Measurements from ENCODE around the gene AGT.
A peak's percentile ranks its signal among the peaks of the same experiment; 100 is the strongest.

AGT gene

DNA sequence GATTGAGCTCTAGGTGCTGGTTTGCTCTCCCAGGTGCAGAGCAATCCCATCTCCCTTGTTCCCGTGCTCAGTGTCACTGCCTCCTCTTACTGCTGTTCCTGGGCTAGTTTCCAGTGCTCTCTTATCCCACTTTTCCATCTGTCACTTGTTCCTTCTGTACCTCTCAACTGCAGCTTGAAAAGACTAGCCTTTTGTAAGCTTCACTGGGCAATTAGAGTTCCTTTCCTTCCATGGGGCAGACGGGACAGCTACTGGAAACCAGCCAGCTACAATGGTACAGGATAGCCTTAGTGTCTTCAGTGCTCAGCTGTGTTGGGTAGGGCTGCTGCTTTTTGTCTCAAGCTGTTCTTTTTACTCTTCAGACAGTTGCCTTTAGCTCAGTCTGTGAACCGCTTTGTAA is 31.6 kb downstream of the AGT start:
- no peak for TF ChIP-seq SIN3A (IDR thresholded peaks at IDR 0.05; ENCODE audit: borderline replicate concordance, insufficient read depth, low read length)
- TF ChIP-seq FOXP2 (optimal IDR thresholded peaks at IDR 0.05; ENCODE audit: borderline replicate concordance, extremely low read depth, extremely low read length, insufficient read depth) = no peak
- no peak for TF ChIP-seq TAF1 (IDR thresholded peaks at IDR 0.05; ENCODE audit: borderline replicate concordance, insufficient read depth, low read length)
- TF ChIP-seq POLR2AphosphoS5 (IDR thresholded peaks at IDR 0.05; ENCODE audit: low read depth, low read length) = no peak
- TF ChIP-seq, protein P1, sequence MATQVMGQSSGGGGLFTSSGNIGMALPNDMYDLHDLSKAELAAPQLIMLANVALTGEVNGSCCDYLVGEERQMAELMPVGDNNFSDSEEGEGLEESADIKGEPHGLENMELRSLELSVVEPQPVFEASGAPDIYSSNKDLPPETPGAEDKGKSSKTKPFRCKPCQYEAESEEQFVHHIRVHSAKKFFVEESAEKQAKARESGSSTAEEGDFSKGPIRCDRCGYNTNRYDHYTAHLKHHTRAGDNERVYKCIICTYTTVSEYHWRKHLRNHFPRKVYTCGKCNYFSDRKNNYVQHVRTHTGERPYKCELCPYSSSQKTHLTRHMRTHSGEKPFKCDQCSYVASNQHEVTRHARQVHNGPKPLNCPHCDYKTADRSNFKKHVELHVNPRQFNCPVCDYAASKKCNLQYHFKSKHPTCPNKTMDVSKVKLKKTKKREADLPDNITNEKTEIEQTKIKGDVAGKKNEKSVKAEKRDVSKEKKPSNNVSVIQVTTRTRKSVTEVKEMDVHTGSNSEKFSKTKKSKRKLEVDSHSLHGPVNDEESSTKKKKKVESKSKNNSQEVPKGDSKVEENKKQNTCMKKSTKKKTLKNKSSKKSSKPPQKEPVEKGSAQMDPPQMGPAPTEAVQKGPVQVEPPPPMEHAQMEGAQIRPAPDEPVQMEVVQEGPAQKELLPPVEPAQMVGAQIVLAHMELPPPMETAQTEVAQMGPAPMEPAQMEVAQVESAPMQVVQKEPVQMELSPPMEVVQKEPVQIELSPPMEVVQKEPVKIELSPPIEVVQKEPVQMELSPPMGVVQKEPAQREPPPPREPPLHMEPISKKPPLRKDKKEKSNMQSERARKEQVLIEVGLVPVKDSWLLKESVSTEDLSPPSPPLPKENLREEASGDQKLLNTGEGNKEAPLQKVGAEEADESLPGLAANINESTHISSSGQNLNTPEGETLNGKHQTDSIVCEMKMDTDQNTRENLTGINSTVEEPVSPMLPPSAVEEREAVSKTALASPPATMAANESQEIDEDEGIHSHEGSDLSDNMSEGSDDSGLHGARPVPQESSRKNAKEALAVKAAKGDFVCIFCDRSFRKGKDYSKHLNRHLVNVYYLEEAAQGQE (IDR thresholded peaks at IDR 0.05; ENCODE audit: insufficient read depth in 1 of 2, low read depth in 2 of 2, low read length in 2 of 2) = no peak

DNA sequence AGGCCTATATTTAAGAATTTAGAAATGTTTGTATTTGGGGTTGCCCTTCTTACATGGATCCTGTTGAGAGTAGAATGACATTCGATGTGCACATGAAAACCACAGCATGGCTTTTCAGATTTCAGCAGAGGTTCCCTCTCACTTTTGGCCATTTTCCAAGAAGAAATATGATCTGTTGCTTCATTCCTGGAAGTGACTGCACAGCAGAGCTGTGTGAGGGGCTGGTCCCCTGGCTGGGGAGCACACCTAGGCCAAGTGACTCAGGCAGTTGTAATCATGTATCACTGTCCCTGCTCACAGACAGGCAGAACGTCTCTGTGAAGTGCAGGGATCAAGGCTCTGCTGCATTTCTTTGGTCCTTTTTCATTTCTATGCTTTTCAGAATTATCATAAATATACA is 32.3 kb downstream of the AGT start:
- no peak for TF ChIP-seq SIN3A (IDR thresholded peaks at IDR 0.05; ENCODE audit: borderline replicate concordance, insufficient read depth, low read length)
- TF ChIP-seq TAF1 (IDR thresholded peaks at IDR 0.05; ENCODE audit: borderline replicate concordance, insufficient read depth, low read length) = no peak
- no peak for TF ChIP-seq POLR2AphosphoS5 (IDR thresholded peaks at IDR 0.05; ENCODE audit: low read depth, low read length)
- TF ChIP-seq FOXP2 (optimal IDR thresholded peaks at IDR 0.05; ENCODE audit: borderline replicate concordance, extremely low read depth, extremely low read length, insufficient read depth) = peak; percentile 37
- TF ChIP-seq, protein P1 (IDR thresholded peaks at IDR 0.05; ENCODE audit: insufficient read depth in 1 of 2, low read depth in 2 of 2, low read length in 2 of 2) = no peak

DNA sequence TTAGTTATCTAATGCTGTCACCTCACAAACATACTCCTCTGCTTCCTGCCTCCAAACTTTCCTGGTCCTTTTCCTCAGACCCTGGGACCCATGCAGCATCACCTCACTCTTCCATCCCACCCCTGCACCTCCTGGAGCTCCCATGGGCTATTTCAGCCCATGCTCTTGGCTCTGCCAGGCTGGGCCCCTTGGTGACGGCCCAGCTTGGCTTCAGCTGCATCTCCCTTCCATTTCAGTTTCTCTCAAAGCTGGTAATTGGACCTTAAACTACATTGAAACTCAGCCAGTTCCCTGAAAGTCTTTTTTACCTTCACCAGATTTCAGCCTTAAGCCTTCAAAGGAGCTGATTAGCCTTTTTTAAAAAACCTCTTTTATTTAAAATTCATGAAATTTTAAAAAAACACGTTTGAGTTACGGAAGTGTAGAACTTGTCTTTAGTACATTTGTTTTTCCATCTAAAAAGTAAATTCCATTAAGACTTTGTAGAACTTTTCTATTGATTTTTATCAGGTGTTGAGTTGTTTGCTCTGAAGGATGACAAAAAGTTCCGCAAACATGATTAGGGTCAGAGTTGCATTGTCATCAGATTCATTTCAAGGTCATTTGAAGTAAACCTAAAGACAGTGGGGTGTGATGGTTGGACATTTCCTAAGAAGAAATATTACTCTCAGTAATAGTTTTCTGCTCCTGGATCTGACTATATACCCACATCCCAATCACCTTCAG is 33.5 kb downstream of the AGT start:
- TF ChIP-seq, protein P1 (IDR thresholded peaks at IDR 0.05; ENCODE audit: insufficient read depth in 1 of 2, low read depth in 2 of 2, low read length in 2 of 2) = no peak
- TF ChIP-seq SIN3A (IDR thresholded peaks at IDR 0.05; ENCODE audit: borderline replicate concordance, insufficient read depth, low read length) (no peak), FOXP2 (optimal IDR thresholded peaks at IDR 0.05; ENCODE audit: borderline replicate concordance, extremely low read depth, extremely low read length, insufficient read depth) (no peak), TAF1 (IDR thresholded peaks at IDR 0.05; ENCODE audit: borderline replicate concordance, insufficient read depth, low read length) (no peak), POLR2AphosphoS5 (IDR thresholded peaks at IDR 0.05; ENCODE audit: low read depth, low read length) (no peak)

DNA sequence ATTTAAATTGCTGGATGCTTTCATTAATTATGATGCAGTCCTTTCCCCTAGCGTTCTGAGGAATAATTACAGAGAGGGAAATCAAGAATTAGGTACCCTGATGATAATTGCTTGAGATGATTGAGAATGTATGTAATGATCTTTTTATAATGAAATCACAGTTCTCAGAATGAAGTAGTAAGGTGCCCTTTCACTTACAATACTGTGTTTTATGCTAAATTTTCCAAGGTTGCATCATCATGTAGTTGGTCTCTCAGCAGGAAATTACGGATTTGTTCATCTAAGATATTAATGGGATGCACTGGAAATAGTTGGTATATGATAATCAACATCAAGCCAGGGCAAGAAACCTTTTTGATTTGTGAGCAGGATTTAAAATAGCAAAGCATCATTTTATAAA is 34.1 kb downstream of the AGT start:
- TF ChIP-seq SIN3A (IDR thresholded peaks at IDR 0.05; ENCODE audit: borderline replicate concordance, insufficient read depth, low read length) (no peak), POLR2AphosphoS5 (IDR thresholded peaks at IDR 0.05; ENCODE audit: low read depth, low read length) (no peak), FOXP2 (optimal IDR thresholded peaks at IDR 0.05; ENCODE audit: borderline replicate concordance, extremely low read depth, extremely low read length, insufficient read depth) (no peak)
- TF ChIP-seq, protein P1 (IDR thresholded peaks at IDR 0.05; ENCODE audit: insufficient read depth in 1 of 2, low read depth in 2 of 2, low read length in 2 of 2) = no peak
